Stimulated activated CD8-positive, alpha-beta memory T cell treated with anti-CD3 and anti-CD28 coated beads, Interleukin-4, amount 100 ng/mL, for 24 hours (primary cell): ENCODE data around the gene CMTM3.
"Not testable (repeated sequence)": the region's sequence is repeated elsewhere in the genome, so short reads cannot be mapped to it uniquely, and the experiment has no call there.

ENCODE experiments used
- DNase-seq: peaks from one replicate; pipeline ENCODE4 v3.0.0-alpha.2; 2020; ENCODE audit warnings: low read depth

Gene CMTM3

DNA sequence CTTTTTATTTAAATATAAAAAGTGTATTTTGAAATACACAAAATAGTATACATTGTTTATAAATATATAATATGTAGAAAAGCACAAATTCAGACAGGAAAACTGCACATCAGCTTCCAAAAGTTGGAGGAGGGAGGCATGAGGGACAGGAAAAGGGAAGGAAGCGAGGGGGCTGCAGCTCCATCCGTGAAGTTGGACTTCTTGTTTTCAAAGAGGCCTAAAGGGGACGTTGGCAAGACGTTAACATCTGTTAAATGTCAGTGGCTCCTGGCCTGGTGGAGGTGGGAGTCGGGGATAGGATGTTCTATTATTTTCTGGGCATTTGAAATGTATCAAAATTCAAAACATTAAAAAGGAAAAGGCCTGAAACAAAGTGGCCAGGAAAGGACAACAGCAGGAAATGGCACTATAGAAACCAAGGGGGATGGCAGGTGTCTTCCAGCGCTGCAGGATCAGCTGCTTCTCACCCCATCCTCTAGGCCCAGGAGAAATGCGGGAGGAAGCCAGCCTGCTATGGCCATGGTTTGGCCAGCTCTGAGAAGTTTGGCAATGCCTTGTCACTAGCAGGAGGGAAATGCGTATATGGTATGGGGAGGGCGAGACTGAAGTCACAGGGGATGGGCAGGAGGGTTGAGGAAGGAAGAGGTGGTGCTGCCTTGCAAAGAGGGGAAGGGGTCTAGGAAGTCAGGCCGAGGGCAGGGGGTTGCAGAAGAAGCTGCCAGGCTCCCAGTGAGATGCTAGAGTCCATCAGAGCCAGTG is 18.8 kb upstream of the CMTM3 start:
- no peak for DNase-seq

DNA sequence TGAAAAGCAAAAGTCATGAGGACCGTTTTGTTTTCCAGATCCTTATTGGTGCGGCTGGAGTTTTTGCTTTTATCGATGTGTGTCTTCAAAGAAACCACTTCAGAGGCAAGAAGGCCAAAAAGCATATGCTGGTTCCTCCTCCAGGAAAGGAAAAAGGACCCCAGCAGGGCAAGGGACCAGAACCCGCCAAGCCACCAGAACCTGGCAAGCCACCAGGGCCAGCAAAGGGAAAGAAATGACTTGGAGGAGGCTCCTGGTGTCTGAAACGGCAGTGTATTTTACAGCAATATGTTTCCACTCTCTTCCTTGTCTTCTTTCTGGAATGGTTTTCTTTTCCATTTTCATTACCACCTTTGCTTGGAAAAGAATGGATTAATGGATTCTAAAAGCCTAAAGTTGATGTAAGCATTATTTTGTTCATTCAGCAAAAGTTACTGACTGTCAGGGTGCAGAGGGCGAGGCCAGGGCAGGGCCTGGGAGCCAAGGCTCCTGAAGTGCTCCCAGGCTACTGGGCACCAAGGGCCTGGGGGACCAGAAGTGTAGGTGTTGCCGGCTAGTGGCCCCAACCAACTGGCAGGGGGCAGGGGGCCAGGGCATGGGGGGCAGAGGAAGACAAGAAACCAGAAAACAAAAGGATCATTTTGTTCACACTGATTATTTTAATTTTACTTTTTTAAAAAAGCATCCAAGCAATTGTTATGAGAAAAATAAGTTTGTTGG is 16.5 kb upstream of the CMTM3 start:
- no peak for DNase-seq

DNA sequence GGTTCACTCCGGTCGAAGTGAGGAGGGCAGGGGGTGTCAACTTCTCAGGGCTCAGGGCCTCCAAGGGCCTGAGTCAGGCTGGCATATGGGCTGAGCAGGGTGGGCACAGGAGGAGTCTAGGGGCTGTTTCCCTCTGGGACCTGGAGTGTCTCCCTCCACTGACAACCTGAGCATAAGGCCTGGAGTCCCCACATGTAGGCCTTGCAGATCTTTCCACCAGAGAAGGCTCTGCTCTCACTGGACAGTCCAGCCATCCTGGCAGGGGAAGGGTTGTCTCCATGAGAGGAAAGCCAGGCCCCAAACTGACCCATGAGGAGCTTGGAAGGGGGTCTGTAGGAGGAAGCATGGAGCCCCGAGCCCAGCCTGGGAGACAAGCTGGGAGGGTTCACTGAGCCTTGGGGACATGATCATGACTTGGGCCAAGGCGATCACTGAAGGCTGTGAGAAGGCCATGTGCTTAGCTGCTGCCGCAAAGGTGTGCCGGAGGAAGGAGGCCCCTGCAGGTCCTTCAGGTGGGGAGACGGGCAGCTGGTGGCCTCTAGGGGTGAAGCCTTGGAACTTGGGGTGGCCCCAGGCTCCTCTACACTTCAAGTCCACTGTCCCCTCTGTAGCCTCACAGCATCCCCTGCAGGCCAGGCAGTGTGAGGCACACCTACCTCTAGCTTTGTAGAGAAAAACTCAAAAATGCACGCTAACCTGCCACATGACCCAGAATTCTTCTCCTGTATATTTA is 15.4 kb upstream of the CMTM3 start:
- peak; percentile 34 for DNase-seq

DNA sequence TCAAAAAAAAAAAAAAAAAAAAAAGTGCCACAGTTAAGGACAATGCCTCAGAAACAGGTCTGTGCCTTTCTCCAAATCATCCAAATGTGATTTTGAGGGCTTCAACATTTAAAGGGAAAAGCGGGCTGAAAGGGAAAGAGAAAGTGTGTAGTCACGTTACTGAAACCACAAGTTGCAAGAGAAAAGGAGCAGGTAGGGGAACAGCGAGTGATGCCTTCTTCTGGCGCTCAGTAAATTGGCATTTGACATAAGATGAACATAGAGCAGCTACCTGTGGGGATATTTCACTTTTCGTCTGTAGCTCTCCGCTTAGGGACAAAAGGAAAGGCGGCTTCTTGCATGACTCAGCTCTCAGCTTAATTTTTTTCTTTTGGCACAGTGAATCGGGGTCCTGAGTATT is 14.2 kb upstream of the CMTM3 start:
- DNase-seq = no peak

DNA sequence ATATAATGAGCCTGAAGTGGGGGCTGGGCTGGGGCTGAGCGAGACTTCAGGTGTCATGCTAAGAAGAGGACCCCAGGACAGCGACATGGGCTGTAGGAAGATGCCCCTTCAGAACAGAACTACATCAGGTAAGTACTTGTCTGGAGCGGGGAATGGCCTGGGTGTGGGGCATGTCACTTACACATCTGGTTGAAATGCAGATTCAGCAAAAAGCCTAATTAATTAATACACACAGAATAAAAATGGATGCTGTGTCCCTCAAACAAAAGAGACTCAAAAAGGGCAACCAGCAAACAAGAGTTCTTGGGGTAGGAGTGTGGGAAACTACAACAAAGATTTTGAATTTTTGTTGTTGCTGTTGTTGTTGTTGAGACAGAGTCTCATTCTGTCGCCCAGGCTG is 13.5 kb upstream of the CMTM3 start:
- DNase-seq = no peak

DNA sequence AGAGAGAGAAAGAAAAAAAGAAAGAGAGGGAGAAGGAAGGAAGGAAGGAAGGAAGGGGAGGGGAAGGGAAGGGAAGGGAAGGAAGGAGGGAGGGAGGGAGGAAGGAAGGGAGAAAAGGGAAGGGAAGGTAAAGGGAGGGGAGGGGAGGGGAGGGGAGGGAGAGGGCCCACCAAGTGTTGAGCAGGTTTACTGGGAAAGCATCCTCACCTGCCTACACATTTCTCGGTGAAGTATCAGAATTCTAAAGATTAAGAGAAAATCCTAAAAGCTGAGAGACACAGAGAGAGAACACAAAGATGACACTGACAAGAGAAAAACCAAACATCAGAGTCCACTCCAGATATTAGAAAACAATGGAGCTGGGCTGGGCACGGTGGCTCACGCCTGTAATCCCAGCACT is 12.3 kb upstream of the CMTM3 start:
- DNase-seq = no peak

DNA sequence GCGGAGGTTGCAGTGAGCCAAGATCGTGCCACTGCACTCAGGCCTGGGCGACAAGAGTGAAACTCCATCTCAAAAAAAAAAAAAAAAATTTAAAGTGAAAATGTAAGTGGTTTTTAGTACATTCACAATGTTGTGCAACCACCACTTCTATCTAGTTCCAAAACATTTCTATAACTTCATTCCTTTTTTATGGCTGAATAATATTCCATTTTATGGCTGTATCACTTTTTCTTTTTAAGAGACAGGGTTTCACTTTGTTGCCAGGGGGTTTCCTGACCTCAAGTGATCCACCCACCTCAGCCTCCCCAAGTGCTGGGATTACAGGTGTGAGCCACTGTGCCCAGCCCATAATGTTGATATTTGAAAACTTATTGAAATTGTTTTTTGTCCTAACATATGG is 11.7 kb upstream of the CMTM3 start:
- no peak for DNase-seq

DNA sequence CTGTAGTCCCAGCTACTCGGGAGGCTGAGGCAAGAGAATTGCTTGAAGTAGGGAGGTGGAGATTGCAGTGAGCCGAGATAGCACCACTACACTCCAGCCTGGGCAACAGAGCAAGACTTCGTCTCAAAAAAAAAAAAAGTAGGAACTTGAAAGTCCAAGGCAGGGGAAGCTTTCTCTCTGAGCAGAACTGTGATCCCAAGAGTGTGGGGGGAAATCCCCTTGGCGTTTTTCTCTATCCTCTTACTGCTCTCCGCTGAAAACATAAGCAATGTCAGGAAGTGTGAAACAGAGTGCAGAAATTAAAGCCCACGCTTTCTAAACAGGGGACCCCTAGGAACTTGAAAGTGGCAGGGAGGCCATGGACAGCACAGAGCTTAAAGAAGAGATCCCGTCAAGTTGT is 9.8 kb upstream of the CMTM3 start:
- no peak for DNase-seq

DNA sequence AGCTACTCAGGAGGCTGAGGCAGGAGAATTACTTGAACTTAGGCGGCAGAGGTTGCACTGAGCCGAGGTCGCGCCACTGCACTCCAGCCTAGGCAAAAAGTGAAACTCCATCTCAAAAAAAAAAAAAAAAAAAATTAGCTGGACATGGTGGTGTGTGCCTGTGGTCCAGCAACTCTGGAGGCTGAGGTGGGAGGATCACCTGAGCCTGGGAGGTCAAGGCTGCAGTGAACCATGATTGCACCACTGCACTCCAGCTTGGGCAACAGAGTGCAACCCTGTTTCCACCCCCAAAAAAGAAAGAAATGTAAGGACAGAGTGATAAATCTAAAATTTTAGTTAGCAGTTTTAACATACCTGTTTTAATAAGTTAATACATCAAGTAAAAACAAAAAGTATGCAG is 7.9 kb upstream of the CMTM3 start:
- not testable (repeated sequence) for DNase-seq

DNA sequence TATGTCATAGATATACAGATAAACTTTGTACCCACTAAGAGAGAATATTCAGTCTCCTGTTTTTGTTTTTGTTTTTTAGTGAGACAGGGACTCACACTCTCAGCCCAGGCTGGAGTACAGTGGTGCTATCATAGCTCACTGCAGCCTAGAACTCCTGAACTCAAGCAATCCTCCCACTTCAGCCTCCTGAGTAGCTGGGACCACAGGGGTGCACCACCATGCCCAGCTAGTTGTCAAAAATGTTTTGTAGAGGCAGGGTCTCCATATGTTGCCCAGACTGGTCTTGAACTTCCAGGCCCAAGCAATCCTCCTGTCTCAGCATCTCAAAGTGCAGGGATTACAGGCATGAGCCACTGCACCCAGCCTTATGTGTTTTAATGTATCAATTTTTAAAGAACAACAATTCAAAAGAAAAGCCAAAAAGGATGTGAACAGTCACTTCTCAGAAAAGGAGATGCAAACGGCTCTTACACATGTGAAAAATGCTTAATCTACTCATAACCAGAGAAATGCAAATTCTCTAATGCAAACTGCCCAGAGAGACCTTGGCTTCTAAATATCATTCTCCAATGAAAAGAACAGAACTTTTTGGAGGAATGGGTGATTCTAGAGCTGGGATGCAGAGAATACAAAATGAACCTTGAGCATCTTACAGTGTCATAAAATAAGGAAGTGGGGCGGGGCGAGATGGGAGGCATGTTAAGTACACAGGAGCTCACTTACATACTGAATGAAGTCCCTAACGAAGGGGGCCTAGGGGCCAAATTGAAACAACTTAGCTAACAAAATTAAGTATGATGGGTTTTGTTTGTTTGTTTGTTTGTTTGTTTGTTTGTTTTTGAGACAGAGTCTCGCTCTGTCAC is 7.3 kb upstream of the CMTM3 start:
- DNase-seq = no peak

DNA sequence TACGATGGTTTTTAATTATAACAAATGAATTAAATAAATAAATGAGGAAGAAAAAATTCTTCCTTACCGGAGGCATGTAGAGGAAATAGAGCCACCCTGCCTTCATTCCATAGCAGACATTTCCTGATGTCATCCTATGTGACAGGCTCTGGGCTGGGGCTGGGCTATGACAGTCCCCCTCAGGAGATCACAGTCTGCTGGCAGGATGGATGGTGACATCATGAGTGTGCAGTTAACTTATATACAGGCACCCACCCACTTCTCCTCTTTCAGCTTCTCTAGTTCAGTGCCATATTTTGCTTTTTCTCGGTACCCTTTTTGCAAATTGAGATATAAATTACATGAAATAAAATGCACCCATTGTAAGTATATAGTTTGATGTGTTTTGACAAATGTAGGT is 6.4 kb upstream of the CMTM3 start:
- no peak for DNase-seq

DNA sequence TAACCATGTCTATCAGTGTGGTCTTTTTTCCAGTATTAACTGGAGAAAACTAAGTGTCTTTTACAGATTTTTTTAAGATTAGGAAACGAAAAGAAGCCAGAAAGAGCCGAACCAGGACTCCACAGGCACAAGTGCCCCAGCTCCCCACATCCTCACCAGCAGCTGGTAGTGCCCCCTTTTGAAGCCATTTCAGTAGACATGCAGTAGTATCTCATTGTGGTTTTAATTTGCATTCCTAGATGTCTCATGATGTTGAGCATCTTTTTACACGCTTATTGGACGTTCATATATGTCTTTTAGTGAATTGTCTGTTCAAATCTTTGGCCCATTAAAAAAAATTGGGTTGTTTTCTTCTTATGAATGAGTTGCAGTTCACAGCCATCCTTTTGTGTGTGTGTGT is 4.8 kb upstream of the CMTM3 start:
- DNase-seq = no peak

DNA sequence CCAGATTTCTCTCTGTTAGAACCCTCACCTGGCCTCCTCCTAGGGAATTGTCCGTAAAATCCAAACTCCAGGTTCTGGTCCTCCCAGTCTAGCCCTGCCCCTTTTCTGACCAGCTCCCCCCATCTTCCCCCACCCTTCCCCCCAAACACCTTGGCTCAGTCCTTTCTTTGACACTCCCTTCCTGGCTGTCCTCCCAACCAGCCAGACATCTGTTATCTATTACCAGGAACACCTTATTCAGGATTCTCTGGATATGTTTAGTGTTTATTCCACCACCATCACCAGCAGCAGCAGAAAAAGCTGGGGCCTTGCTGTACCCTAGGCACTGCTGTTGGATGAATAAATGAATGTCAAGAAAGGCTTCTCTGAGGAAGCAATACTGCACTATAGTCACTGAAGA is 4.0 kb upstream of the CMTM3 start:
- no peak for DNase-seq

DNA sequence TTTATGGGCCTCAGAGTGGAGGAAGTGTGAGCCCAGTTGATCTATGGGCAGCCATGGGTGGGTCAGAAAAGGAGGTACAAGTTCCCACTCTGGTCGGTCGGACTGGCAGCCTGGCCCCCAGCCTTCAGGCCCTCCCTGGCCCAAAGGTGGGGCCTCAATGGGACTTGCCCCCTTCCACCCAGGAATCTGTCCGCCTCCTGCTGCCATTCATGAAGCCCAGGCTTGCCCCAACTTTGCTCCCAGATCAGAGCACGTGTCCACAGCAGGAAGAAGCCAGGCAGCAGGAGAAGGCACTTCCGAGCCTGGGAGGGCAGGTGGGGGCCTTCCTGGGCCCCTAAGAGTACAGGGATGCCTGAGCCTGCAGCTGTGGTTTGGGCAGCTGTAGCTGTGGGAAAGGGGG is 3.0 kb upstream of the CMTM3 start:
- DNase-seq = no peak

DNA sequence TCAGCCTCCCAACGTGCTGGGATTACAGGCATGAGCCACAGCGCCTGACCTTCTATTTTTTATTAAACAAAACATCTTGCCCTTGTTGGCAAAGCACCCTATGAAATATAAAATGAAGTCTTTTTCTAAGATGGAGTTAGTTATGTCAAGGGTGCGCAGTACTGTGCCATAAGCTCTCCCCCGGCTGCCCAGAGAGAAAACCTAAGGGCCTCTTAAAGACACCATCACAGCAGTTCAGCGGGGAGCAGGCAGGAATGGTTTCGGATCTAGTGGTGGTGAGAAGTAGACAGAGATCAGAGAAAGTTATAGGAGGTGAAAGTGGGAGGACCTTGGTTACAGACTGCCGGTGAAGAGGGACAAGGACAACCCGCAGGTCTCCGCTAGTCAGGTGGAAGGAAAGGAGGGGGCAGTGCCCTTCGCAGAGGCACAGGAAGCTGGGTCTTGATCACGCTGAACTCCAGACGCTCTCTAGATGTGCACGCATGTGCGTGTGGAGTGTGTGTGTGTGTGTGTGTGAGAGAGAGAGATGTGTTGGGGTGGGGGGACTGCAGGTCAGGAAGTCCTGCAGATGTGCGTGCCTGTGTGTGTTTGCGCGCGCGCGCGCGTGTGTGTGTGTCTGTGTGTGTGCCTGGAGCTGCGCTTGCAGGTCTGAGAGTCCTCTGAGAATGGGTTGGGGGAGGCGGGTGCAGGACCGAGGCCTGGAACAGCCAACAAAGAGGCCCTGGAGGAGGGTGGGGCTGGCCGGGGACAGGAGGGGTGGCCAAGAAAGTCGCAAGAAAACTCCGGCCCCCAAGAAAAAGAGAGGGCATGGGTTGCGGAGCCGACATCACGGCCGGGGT is 748 bp upstream of the CMTM3 start:
- DNase-seq = peak; percentile 43

DNA sequence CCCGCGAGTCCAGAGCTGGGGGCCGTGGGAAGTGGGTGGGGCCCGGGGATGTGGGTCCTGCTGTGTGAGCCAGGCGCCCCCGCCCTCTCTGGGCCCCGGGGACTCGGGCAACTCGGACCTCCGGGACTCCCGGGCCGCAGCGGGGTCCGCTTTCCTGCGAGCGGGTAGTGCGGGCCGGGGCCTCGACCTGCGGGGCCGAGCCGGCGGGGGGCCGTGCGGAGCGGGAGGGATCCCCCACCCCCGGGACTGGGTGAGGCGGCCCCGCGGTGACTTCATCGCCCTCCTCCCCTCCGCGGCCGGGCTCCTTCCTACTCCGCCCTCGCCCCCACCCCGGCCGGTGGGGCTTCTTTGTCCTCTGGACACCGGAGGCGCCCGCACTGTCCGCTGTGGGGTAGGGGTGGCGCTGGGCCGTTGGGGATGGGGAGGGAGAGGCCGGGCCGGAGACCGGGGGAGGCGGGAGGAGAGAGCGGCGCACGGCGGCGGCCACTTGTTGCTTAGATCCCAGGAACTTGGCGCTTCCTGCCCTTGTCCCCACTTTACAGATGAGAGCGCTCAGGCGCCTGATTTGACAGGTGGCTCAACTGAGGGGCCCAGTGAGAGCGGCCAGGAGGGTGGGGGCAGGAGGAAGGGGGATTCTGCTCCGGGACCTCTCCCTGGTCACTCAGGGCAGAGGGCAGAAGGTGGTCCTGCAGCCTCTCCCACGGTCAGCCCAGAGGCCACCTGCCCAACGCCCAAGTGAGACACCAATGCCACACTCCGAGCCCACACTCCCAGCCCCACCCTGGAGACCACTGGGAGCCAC is 874 bp downstream of the CMTM3 start:
- DNase-seq = peak; percentile 20

DNA sequence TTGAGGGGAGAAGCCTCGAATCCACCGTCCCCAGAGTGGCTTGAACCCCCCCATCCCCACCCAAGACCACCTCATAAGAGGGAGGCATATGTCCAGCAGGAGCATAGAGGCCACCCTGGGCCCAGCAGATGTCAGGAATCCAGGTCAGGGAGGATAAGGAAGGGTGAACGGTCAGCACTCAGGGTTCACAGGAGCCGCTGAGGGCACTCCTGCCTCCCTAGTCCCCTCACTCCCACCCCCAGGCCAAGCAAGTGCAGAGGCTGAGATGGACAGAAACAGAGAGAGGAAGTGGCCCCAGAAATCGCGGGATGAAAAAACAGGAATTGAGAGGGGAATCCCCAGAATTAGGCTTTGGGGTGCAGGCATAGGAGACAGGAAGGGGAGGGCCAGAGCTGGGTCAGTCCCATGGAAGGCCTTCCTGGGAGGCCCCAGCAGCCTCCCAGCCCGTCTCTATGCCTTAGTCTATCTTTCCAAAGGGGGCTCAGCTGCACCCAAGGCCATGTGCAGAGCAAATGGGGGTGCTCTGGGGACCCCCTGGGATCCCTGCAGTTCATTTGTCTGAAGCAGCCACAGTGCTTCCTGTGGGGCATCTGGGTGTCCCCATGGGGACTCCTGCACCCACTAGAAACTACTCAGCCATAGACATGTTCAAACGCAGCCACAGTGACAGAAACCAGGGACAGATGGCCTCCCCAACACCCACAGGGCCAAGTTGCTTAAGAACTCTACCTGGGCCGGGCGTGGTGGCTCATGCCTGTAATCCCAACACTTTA is 1.7 kb downstream of the CMTM3 start:
- DNase-seq = no peak

DNA sequence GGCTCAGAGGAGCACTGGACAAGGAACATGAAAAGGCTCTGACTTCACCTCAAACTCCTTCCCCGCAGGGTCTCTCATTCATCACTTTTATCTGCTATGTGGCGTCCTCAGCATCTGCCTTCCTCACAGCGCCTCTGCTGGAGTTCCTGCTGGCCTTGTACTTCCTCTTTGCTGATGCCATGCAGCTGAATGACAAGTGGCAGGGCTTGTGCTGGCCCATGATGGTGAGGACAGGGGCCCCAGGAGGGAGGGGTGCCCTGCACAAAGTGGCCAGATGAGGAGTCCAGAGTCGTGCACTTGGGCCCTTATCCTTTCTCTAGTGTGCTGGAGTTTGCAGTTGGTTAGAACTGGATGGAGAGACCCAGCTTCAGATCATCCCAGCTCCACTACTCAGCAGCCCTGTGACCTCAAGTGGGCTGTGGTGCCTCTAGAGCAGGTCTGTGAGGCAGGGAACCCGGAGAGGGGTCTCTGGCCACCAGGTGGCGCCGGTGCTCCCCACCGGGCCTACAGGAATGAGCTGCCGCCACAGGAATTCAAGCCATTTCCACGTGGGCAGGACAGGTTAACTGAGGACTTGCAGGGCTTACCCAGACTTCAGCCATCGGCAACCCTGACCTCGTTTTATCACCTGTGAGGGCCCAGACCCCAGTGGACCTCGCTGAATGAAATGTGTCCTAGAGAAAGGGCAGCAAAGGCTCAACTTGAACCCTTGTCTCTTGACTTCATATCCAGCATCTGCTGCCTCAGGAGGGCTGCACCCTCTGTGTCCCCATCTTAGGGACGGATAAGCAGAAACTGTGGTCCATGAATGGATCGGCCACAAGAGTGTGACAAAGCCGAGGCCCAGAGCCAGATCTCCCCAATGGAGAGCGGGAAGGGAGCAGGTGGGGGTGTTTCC is 4.0 kb downstream of the CMTM3 start:
- DNase-seq = peak; percentile 80

DNA sequence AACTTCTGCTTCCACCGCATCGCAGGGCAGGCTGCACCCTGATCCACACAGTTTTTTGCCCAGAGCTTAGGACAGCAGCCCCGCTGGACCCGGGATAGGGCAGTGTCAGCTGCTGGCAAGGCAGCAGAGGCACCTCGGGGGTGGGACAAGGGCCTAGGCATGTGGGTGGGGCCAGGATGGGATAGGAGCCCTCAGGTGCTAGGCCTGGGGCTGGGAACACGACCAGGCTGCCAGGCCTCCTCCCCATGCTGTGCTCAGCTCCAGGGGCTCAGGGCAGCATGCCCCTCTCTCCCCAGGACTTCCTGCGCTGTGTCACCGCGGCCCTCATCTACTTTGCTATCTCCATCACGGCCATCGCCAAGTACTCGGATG is 4.6 kb downstream of the CMTM3 start:
- DNase-seq = no peak
